BLaER1 (cell line): ENCODE data around the gene OSBPL5.
A peak's percentile ranks its signal among the peaks of the same experiment; 100 is the strongest.

Experiments
- H3K27ac ChIP-seq: shearing (Covaris generic); formaldehyde crosslinking; 2 replicates; pipeline ENCODE4 v1.8.1; 2022
- H3K27me3 ChIP-seq: shearing (Covaris generic); formaldehyde crosslinking; 2 replicates; pipeline ENCODE4 v1.8.1; 2022
- H3K36me3 ChIP-seq: shearing (Covaris generic); formaldehyde crosslinking; 2 replicates; pipeline ENCODE4 v1.8.1; 2022
- H3K4me1 ChIP-seq: shearing (Covaris generic); formaldehyde crosslinking; 2 replicates; pipeline ENCODE4 v1.8.1; 2022
- H3K4me2 ChIP-seq: shearing (Covaris generic); formaldehyde crosslinking; 2 replicates; pipeline ENCODE4 v1.8.1; 2022
- H3K4me3 ChIP-seq: shearing (Covaris generic); formaldehyde crosslinking; 2 replicates; pipeline ENCODE4 v1.8.1; 2022
- H3K9ac ChIP-seq: shearing (Covaris generic); formaldehyde crosslinking; 2 replicates; pipeline ENCODE4 v1.8.1; 2022
- H3K9me3 ChIP-seq: shearing (Covaris generic); formaldehyde crosslinking; 2 replicates; pipeline ENCODE4 v1.8.1; 2022
- H4K20me1 ChIP-seq: shearing (Covaris generic); formaldehyde crosslinking; 2 replicates; pipeline ENCODE4 v1.8.1; 2022
- Cebpa-rat ChIP-seq: shearing (Covaris generic); IDR thresholded peaks from 2 replicates; pipeline ENCODE4 v1.8.1; 2022

Gene OSBPL5

GRCh38 chr11:3136546-3137455, 28.3 kb downstream of the OSBPL5 start:
- peak overlapping the region; percentile 42 for H3K4me3 ChIP-seq
- peaks cover 85% of the 10 kb centered on the region for H3K4me1 ChIP-seq
- H3K9me3 ChIP-seq, result no peaks in the 10 kb centered on the region
- no peak for TF ChIP-seq Cebpa-rat
- H3K4me2 ChIP-seq, result peak overlapping the region; percentile 96
- H3K36me3 ChIP-seq, result no peaks in the 10 kb centered on the region
- peak overlapping the region; percentile 92 for H3K27ac ChIP-seq
- H3K9ac ChIP-seq, result peak overlapping the region; percentile 78
- H4K20me1 ChIP-seq, result peaks cover 37% of the 10 kb centered on the region
- H3K27me3 ChIP-seq, result no peaks in the 10 kb centered on the region

GRCh38 chr11:3135481-3136440, 29.3 kb downstream of the OSBPL5 start:
- Histone ChIP-seq H3K4me1 (peaks cover 75% of the 10 kb centered on the region), H3K27ac (peak overlapping the region; percentile 92), H3K36me3 (no peaks in the 10 kb centered on the region), H3K4me3 (peak overlapping the region; percentile 42), H3K9me3 (no peaks in the 10 kb centered on the region), H3K9ac (peak overlapping the region; percentile 78), H3K4me2 (peak overlapping the region; percentile 96), H3K27me3 (no peaks in the 10 kb centered on the region), H4K20me1 (peaks cover 39% of the 10 kb centered on the region)
- no peak for TF ChIP-seq Cebpa-rat

GRCh38 chr11:3134651-3135480, 30.2 kb downstream of the OSBPL5 start:
- Histone ChIP-seq H4K20me1 (peaks cover 45% of the 10 kb centered on the region), H3K27ac (peak overlapping the region; percentile 92), H3K4me2 (peak overlapping the region; percentile 96), H3K36me3 (no peaks in the 10 kb centered on the region), H3K4me1 (peaks cover 71% of the 10 kb centered on the region), H3K4me3 (0 out of 2 replicates have a peak overlapping the region, but pooled peaks have one; percentile 42), H3K9me3 (no peaks in the 10 kb centered on the region), H3K27me3 (no peaks in the 10 kb centered on the region), H3K9ac (peak overlapping the region; percentile 78)
- TF ChIP-seq Cebpa-rat, result no peak

GRCh38 chr11:3134218-3134621, 30.9 kb downstream of the OSBPL5 start:
- Histone ChIP-seq H3K9ac (no peak overlapping the region), H4K20me1 (peaks cover 51% of the 10 kb centered on the region), H3K27me3 (no peaks in the 10 kb centered on the region), H3K4me2 (peak overlapping the region; percentile 96), H3K36me3 (no peaks in the 10 kb centered on the region), H3K4me3 (no peak overlapping the region), H3K27ac (peak overlapping the region; percentile 59), H3K9me3 (no peaks in the 10 kb centered on the region), H3K4me1 (peaks cover 66% of the 10 kb centered on the region)
- TF ChIP-seq Cebpa-rat, result no peak

- no peak overlapping the region for H3K9ac ChIP-seq
- H4K20me1 ChIP-seq, result peaks cover 54% of the 10 kb centered on the region
- H3K4me2 ChIP-seq, result peak overlapping the region; percentile 96
Observed at GRCh38 chr11:3133261-3134217, 31.6 kb downstream of the OSBPL5 start.

GRCh38 chr11:3132831-3133260, 32.3 kb downstream of the OSBPL5 start:
- H3K36me3 ChIP-seq, result peaks cover 12% of the 10 kb centered on the region; the same call in 1 of the 2 replicates
- H3K4me2 ChIP-seq, result no peak overlapping the region
- no peaks in the 10 kb centered on the region for H3K9me3 ChIP-seq
- H3K27me3 ChIP-seq, result no peaks in the 10 kb centered on the region
- H3K4me1 ChIP-seq, result peaks cover 64% of the 10 kb centered on the region
- no peak for TF ChIP-seq Cebpa-rat
- H3K9ac ChIP-seq, result no peak overlapping the region
- H3K4me3 ChIP-seq, result no peak overlapping the region
- H4K20me1 ChIP-seq, result peaks cover 60% of the 10 kb centered on the region
- no peak overlapping the region for H3K27ac ChIP-seq

More at GRCh38 chr11:3133261-3134217, 31.6 kb downstream of the OSBPL5 start:
- H3K9me3 ChIP-seq, result no peaks in the 10 kb centered on the region
- TF ChIP-seq Cebpa-rat, result no peak
- peaks cover 66% of the 10 kb centered on the region for H3K4me1 ChIP-seq
- no peaks in the 10 kb centered on the region for H3K27me3 ChIP-seq
- H3K36me3 ChIP-seq, result peaks cover 5% of the 10 kb centered on the region; the same call in 1 of the 2 replicates
- no peak overlapping the region for H3K4me3 ChIP-seq
- H3K27ac ChIP-seq, result peak overlapping the region; percentile 59

- H4K20me1 ChIP-seq, result peaks cover 57% of the 10 kb centered on the region
- H3K4me3 ChIP-seq, result no peak overlapping the region
- no peaks in the 10 kb centered on the region for H3K9me3 ChIP-seq
- H3K36me3 ChIP-seq, result peaks cover 16% of the 10 kb centered on the region; the same call in 1 of the 2 replicates
- peaks cover 59% of the 10 kb centered on the region for H3K4me1 ChIP-seq
- H3K9ac ChIP-seq, result no peak overlapping the region
- H3K4me2 ChIP-seq, result no peak overlapping the region
- no peak for TF ChIP-seq Cebpa-rat
- no peak overlapping the region for H3K27ac ChIP-seq
- no peaks in the 10 kb centered on the region for H3K27me3 ChIP-seq
Observed at GRCh38 chr11:3132271-3132781, 32.8 kb downstream of the OSBPL5 start.
